GM12878 (cell line): Measurements from ENCODE around the gene GLT1D1. TPM values are rescaled to one million over a fixed set of nuclear protein-coding genes. Genes with fewer than 3 reads are reported as not detected.

Experiments
- ATAC-seq: fragments of 200-7000 bp; cut with Tn5 transposase; 3 replicates; pipeline ENCODE4 v1.9.1; 2020; ENCODE audit warnings: mild to moderate bottlenecking, moderate library complexity
- BruUV-seq: library from RNA; stranded (reverse); fragments of 400-500 nt; replicated peaks from 2 replicates; lab custom pipeline; 2021; lab: Mats Ljungman, UMichigan
- CTCF ChIA-PET: fragments of 300-600 bp; sonication (Branson Sonifier 250); formaldehyde crosslinking; extraction: SDS; loops from one replicate; lab custom pipeline; 2021; ENCODE audit warnings: inconsistent platforms; lab: Yijun Ruan, JAX
- POLR2A ChIA-PET: fragments of 350-600 bp; formaldehyde crosslinking; extraction: SDS; loops from one replicate; lab custom pipeline; 2021; ENCODE audit warnings: inconsistent platforms; lab: Charles Lee
- RAD21 ChIA-PET: fragments of 300-600 bp; sonication (Branson Sonifier 250); formaldehyde crosslinking; loops from one replicate; lab custom pipeline; 2023; ENCODE audit warnings: antibody characterized with exemption; ENCODE audit not compliant: unreplicated experiment; lab: Charles Lee
- SMC1A ChIA-PET: fragments of 300-600 bp; sonication (Branson Sonifier 250); formaldehyde crosslinking; loops from one replicate; lab custom pipeline; 2023; ENCODE audit not compliant: unreplicated experiment, uncharacterized antibody; lab: Charles Lee
- DNase-seq: peaks from one replicate; pipeline ENCODE4 v3.0.0-alpha.2; 2011; ENCODE audit warnings: low read depth, low spot score
- FAIRE-seq: peaks from 3 replicates; lab custom pipeline; 2011; peaks lifted over from hg19 to GRCh38; lab: Jason Lieb, UNC
- H2AFZ ChIP-seq: 2 replicates; pipeline ENCODE4 v1.6.0; 2011; ENCODE audit warnings: low read depth, low read length, control low read depth; ENCODE audit not compliant: control insufficient read depth
- H3K27ac ChIP-seq: 2 replicates; pipeline ENCODE4 v1.5.1; 2011; ENCODE audit warnings: control low read depth; ENCODE audit not compliant: control insufficient read depth, insufficient read depth
- H3K27me3 ChIP-seq, 2 experiments: replicated peaks in 1 of 2; 2 replicates each; pipeline versions ENCODE4 v1.6.0 to v1.6.1; 2011; ENCODE audit warnings: low read length in 1 of 2; ENCODE audit not compliant: control insufficient read depth in 2 of 2, insufficient read depth in 2 of 2
- H3K36me3 ChIP-seq, 2 experiments: 2 replicates each; pipeline ENCODE4 v1.5.1; 2011; ENCODE audit warnings: low read length in 1 of 2; ENCODE audit not compliant: control insufficient read depth in 2 of 2, insufficient read depth in 2 of 2
- H3K4me1 ChIP-seq: 2 replicates; pipeline ENCODE4 v1.6.1; 2011; ENCODE audit warnings: mild to moderate bottlenecking, low read length, moderate library complexity, mixed read lengths; ENCODE audit not compliant: control insufficient read depth, insufficient read depth
- H3K4me2 ChIP-seq: 2 replicates; pipeline ENCODE4 v1.6.0; 2011; ENCODE audit warnings: control low read depth; ENCODE audit not compliant: control insufficient read depth, insufficient read depth
- H3K4me3 ChIP-seq: fragments of 200-600 bp; sonication (generic); 2 replicates; pipeline ENCODE4 v1.5.1; 2016
- H3K79me2 ChIP-seq: 2 replicates; pipeline ENCODE4 v1.6.0; 2011; ENCODE audit warnings: low read length; ENCODE audit not compliant: control insufficient read depth, insufficient read depth
- H3K9ac ChIP-seq: 2 replicates; pipeline ENCODE4 v1.8.0; 2011; ENCODE audit warnings: low read length, control low read depth, mixed read lengths; ENCODE audit not compliant: control insufficient read depth, insufficient read depth
- H3K9me3 ChIP-seq: replicated peaks from 3 replicates; pipeline ENCODE4 v1.5.1; 2011; ENCODE audit warnings: mild to moderate bottlenecking, low read length; ENCODE audit not compliant: control insufficient read depth, insufficient read depth
- H4K20me1 ChIP-seq: 2 replicates; pipeline ENCODE4 v1.6.0; 2011; ENCODE audit not compliant: control insufficient read depth, insufficient read depth
- ATF7 ChIP-seq: fragments of 450-650 bp; IDR thresholded peaks from 2 replicates; pipeline ENCODE4 v1.6.1; 2016; ENCODE audit warnings: low read depth, mild to moderate bottlenecking
- BCL3 ChIP-seq: IDR thresholded peaks from 2 replicates; pipeline ENCODE4 v1.6.1; 2011; ENCODE audit warnings: borderline replicate concordance, low read depth, mild to moderate bottlenecking, moderate library complexity, low read length; ENCODE audit not compliant: insufficient read depth, poor library complexity, severe bottlenecking
- BMI1 ChIP-seq: fragments of 450-650 bp; IDR thresholded peaks from 2 replicates; pipeline ENCODE4 v1.6.1; 2016; ENCODE audit warnings: mild to moderate bottlenecking, moderate library complexity, borderline replicate concordance
- CEBPZ ChIP-seq: fragments of 150-350 bp; IDR thresholded peaks from 2 replicates; pipeline ENCODE4 v1.6.1; 2016; ENCODE audit warnings: low read depth, low read length
- HDAC6 ChIP-seq: fragments of 200-600 bp; sonication (generic); IDR thresholded peaks from one replicate; pipeline ENCODE4 v1.8.0; 2017; ENCODE audit warnings: antibody characterized with exemption; ENCODE audit not compliant: unreplicated experiment
- NFXL1 ChIP-seq: fragments of 450-650 bp; IDR thresholded peaks from 2 replicates; pipeline ENCODE4 v1.6.1; 2017; ENCODE audit warnings: antibody characterized with exemption, mild to moderate bottlenecking, borderline replicate concordance
- PBX3 ChIP-seq: IDR thresholded peaks from 2 replicates; pipeline ENCODE4 v1.6.1; 2011; ENCODE audit warnings: mild to moderate bottlenecking, low read depth, low read length, moderate library complexity; ENCODE audit not compliant: insufficient replicate concordance
- POLR2A ChIP-seq: IDR thresholded peaks from 2 replicates; pipeline ENCODE4 v1.6.1; 2011; ENCODE audit warnings: low read depth, mild to moderate bottlenecking, low read length
- SMARCA5 ChIP-seq: fragments of 450-650 bp; IDR thresholded peaks from 2 replicates; pipeline ENCODE4 v1.6.1; 2017; ENCODE audit warnings: mild to moderate bottlenecking
- SREBF1 ChIP-seq: IDR thresholded peaks from 2 replicates; pipeline ENCODE4 v1.6.1; 2012; ENCODE audit warnings: mild to moderate bottlenecking, low read length
- WRNIP1 ChIP-seq: IDR thresholded peaks from 2 replicates; pipeline ENCODE4 v1.6.1; 2011; ENCODE audit warnings: low read depth, low read length, improper control_type of control experiment, borderline replicate concordance
- ZZZ3 ChIP-seq: IDR thresholded peaks from 2 replicates; pipeline ENCODE4 v1.6.1; 2011; ENCODE audit warnings: low read depth; ENCODE audit not compliant: control insufficient read depth, insufficient read length
- WGBS: methylation state at CpG from one replicate; pipeline ENCODE4 v1.1.6; 2016; ENCODE audit warnings: low lambda C conversion rate; ENCODE audit not compliant: insufficient replicate concordance, insufficient coverage; ENCODE audit errors: missing lambda C conversion rate; 5-methylcytosine and 5-hydroxymethylcytosine counted together
- in situ Hi-C: fragments of 300-500 bp; cut with MboI; formaldehyde crosslinking; loops from 9 replicates; pipeline ENCODE4 v1.14.3; 2018; ENCODE audit warnings: mixed read lengths
- intact Hi-C: fragments of 100-400 bp; cut with micrococcal nuclease; formaldehyde crosslinking; loops from one replicate; pipeline ENCODE4 v1.14.2; 2022; ENCODE audit not compliant: unreplicated experiment
- polyA plus RNA-seq, 11 experiments: library from polyadenylated mRNA; depleted of rRNA in 4 of 11; unstranded in 6 of 11; stranded (reverse) in 5 of 11; fragments of >200 nt; fragmentation: Nextera tagmentation in 4 of 11; fragmentation: Illumina TruSeq in 1 of 11; extraction: Ambion mirVana in 4 of 11; extraction: Trizol in 1 of 11; gene quantifications; 1 replicate in 1 of 11; 2 replicates in 10 of 11; pipeline versions ENCODE4 v1.2.1 to v1.2.3, GENCODE V29; 2011 to 2016; ENCODE audit warnings: inconsistent platforms in 2 of 11, missing spikeins in 2 of 11, low read depth in 1 of 11
- total RNA-seq, 4 experiments: library from RNA; depleted of rRNA in 3 of 4; stranded (reverse); fragments of >200 nt in 3 of 4; fragmentation: Illumina TruSeq in 1 of 4; extraction: Trizol in 1 of 4; gene quantifications; 2 replicates each; pipeline versions ENCODE4 v1.2.1 to v1.2.3, GENCODE V29; 2013 to 2021
- TF ChIP-seq, protein P1 (sequence below): fragments of 450-650 bp; IDR thresholded peaks from 2 replicates; pipeline ENCODE4 v1.6.1; 2014; ENCODE audit warnings: mild to moderate bottlenecking
- TF ChIP-seq, protein P2 (sequence below): fragments of 450-650 bp; conservative IDR thresholded peaks from 2 replicates; pipeline ENCODE4 v1.6.1; 2017; ENCODE audit warnings: mild to moderate bottlenecking, moderate library complexity

GLT1D1 gene
- total and polyA plus RNA-seq, 10 of the 15 experiments (the other 5 are each of a cell fraction or from before 2014, with no cell fraction given), result 0.42 to 62.8 (median 3.0) TPM

DNA sequence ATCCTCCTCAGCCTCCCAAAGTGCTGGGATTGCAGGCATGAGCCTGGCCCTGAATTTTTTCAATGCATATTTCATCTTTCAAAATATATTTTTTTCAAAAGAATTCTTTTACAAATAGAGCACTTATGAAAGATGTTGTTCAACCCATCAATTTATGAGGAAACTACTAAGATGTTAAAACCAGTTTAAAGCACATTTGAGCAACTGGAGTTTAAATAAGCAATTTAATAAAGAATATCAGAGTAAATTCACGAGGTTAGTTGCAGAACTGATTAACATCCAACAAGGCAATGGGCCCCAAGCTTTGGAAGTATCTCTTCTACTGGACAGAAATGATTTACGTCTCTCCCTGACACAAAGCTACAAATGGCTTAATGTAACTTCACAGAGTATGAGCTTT, 23.3 kb downstream of the GLT1D1 start:
- no peak for TF ChIP-seq NFXL1
- TF ChIP-seq PBX3, result no peak
- no peak for TF ChIP-seq BMI1
- no peak for TF ChIP-seq WRNIP1
- TF ChIP-seq BCL3, result no peak
- TF ChIP-seq ATF7, result no peak
- TF ChIP-seq ZZZ3, result no peak
- TF ChIP-seq, protein P1, sequence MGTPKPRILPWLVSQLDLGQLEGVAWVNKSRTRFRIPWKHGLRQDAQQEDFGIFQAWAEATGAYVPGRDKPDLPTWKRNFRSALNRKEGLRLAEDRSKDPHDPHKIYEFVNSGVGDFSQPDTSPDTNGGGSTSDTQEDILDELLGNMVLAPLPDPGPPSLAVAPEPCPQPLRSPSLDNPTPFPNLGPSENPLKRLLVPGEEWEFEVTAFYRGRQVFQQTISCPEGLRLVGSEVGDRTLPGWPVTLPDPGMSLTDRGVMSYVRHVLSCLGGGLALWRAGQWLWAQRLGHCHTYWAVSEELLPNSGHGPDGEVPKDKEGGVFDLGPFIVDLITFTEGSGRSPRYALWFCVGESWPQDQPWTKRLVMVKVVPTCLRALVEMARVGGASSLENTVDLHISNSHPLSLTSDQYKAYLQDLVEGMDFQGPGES, result no peak
- no peak for TF ChIP-seq POLR2A
- no peak for TF ChIP-seq SREBF1
- TF ChIP-seq SMARCA5, result no peak
- TF ChIP-seq CEBPZ, result no peak
- TF ChIP-seq, protein P2, sequence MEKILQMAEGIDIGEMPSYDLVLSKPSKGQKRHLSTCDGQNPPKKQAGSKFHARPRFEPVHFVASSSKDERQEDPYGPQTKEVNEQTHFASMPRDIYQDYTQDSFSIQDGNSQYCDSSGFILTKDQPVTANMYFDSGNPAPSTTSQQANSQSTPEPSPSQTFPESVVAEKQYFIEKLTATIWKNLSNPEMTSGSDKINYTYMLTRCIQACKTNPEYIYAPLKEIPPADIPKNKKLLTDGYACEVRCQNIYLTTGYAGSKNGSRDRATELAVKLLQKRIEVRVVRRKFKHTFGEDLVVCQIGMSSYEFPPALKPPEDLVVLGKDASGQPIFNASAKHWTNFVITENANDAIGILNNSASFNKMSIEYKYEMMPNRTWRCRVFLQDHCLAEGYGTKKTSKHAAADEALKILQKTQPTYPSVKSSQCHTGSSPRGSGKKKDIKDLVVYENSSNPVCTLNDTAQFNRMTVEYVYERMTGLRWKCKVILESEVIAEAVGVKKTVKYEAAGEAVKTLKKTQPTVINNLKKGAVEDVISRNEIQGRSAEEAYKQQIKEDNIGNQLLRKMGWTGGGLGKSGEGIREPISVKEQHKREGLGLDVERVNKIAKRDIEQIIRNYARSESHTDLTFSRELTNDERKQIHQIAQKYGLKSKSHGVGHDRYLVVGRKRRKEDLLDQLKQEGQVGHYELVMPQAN, result no peak
- no peak for TF ChIP-seq HDAC6
- ChIA-PET SMC1A (no interaction called here), RAD21 (no interaction called here), CTCF (interaction anchor here (0.8 kb wide), 1 partner anchor 77 kb away, joined by 3 read pairs; no protein-coding TSS in a partner anchor), POLR2A (interaction anchor here (0.6 kb wide), 1 partner anchor 18 kb away, joined by 4 read pairs; no protein-coding TSS in a partner anchor)
- Histone ChIP-seq H3K36me3 (peaks cover 0 to 11% of the 10 kb centered on the region in 2 experiments; a peak in 2 of 4 replicates), H2AFZ (no peak overlapping the region), H4K20me1 (no peaks in the 10 kb centered on the region), H3K27ac (no peak overlapping the region), H3K9me3 (peaks cover 15% of the 10 kb centered on the region; the same call in 2 of the 3 replicates), H3K4me2 (no peak overlapping the region), H3K9ac (no peak overlapping the region), H3K79me2 (no peaks in the 10 kb centered on the region), H3K4me3 (no peak overlapping the region), H3K27me3 (no peaks in the 10 kb centered on the region), H3K4me1 (no peaks in the 10 kb centered on the region)
- in situ Hi-C loops, result no loop called here
- intact Hi-C loops, result no loop called here
- no peak for ATAC-seq
- no peak for DNase-seq
- FAIRE-seq, result no peak
- WGBS, result 47% methylated on average over 2 of the region's 2 CpGs
- no TSS peak for BruUV-seq
